ENCODE results near the gene GGCT.

GGCT gene

GRCh38 chr7:30473903-30474302, 30.7 kb downstream of the GGCT start:
- Histone ChIP-seq H3K9me3 (ENCODE audit: control insufficient read depth, insufficient read depth, low read depth, low read length) (no peaks in the 10 kb centered on the region), H3K4me1 (ENCODE audit: control insufficient read depth, insufficient read depth, low read length) (no peaks in the 10 kb centered on the region; the same call in 1 of the 2 replicates), H3K4me3 (ENCODE audit: low read depth, low read length) (no peak overlapping the region), H3K27ac (ENCODE audit: extremely low read depth, low read depth, low read length) (no peak overlapping the region), H3K36me3 (ENCODE audit: control insufficient read depth in 2 of 2, insufficient read depth in 1 of 2, low read length in 2 of 2) (peaks cover 0 to 4% of the 10 kb centered on the region in 2 experiments; a peak in 1 of 3 replicates)
- TF ChIP-seq ZNF138 (tag by site-specific recombination; IDR thresholded peaks at IDR 0.05; ENCODE audit: borderline replicate concordance) (no peak), ZNF658 (tag by site-specific recombination; IDR thresholded peaks at IDR 0.05) (no peak), KLF8 (tag by site-specific recombination; IDR thresholded peaks at IDR 0.05) (no peak), ZNF140 (tag by site-specific recombination; IDR thresholded peaks at IDR 0.05) (no peak), ZNF837 (tag by site-specific recombination; IDR thresholded peaks at IDR 0.05) (no peak), ZSCAN4 (tag by site-specific recombination; IDR thresholded peaks at IDR 0.05) (no peak), PBX3 (CRISPR knock-in tag; IDR thresholded peaks at IDR 0.05) (no peak), ZNF654 (tag by site-specific recombination; IDR thresholded peaks at IDR 0.05; ENCODE audit: low read depth) (no peak), KLF10 (tag by site-specific recombination; IDR thresholded peaks at IDR 0.05) (no peak), ZNF426 (tag by site-specific recombination; IDR thresholded peaks at IDR 0.05) (no peak), ZNF621 (tag by site-specific recombination; IDR thresholded peaks at IDR 0.05) (no peak), ZNF660 (tag by site-specific recombination; IDR thresholded peaks at IDR 0.05) (no peak), MYNN (tag by site-specific recombination; IDR thresholded peaks at IDR 0.05; ENCODE audit: borderline replicate concordance) (no peak), ZNF10 (tag by site-specific recombination; IDR thresholded peaks at IDR 0.05) (no peak), ZNF830 (tag by site-specific recombination; IDR thresholded peaks at IDR 0.05; ENCODE audit: low read depth) (no peak), BCL6B (tag by site-specific recombination; IDR thresholded peaks at IDR 0.05) (no peak), ZNF48 (tag by site-specific recombination; IDR thresholded peaks at IDR 0.05) (no peak)
- TF ChIP-seq, protein P1, sequence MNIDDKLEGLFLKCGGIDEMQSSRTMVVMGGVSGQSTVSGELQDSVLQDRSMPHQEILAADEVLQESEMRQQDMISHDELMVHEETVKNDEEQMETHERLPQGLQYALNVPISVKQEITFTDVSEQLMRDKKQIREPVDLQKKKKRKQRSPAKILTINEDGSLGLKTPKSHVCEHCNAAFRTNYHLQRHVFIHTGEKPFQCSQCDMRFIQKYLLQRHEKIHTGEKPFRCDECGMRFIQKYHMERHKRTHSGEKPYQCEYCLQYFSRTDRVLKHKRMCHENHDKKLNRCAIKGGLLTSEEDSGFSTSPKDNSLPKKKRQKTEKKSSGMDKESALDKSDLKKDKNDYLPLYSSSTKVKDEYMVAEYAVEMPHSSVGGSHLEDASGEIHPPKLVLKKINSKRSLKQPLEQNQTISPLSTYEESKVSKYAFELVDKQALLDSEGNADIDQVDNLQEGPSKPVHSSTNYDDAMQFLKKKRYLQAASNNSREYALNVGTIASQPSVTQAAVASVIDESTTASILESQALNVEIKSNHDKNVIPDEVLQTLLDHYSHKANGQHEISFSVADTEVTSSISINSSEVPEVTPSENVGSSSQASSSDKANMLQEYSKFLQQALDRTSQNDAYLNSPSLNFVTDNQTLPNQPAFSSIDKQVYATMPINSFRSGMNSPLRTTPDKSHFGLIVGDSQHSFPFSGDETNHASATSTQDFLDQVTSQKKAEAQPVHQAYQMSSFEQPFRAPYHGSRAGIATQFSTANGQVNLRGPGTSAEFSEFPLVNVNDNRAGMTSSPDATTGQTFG (tag by site-specific recombination; IDR thresholded peaks at IDR 0.05; ENCODE audit: borderline replicate concordance): no peak
- ChIA-PET CTCF (interaction anchor here (0.5 kb wide), 1 partner anchor 37 kb away, joined by 3 read pairs; no protein-coding TSS in a partner anchor), POLR2A (no interaction called here)
